Activated T-cell treated with anti-CD3 and anti-CD28 coated beads, Interleukin-2, amount 50 U/mL, for 4 hours (primary cell): ENCODE data around the gene SLC30A7. TPM values are rescaled to one million over a fixed set of nuclear protein-coding genes. Genes with fewer than 3 reads are reported as not detected.
"Not testable (repeated sequence)": the region's sequence is repeated elsewhere in the genome, so short reads cannot be mapped to it uniquely, and the experiment has no call there.

Source experiments
- ATAC-seq, 2 donors: fragments of 200-7000 bp; cut with Tn5 transposase; one replicate each; pipeline ENCODE4 v1.10.0; 2021
- DNase-seq: peaks from one replicate; pipeline ENCODE4 v3.0.0-alpha.2; 2020
- H3K27me3 Mint-ChIP-seq: one replicate; pipeline ENCODE4 v1.8.0; 2021; ENCODE audit warnings: low read depth, mixed read lengths
- H3K36me3 Mint-ChIP-seq: one replicate; pipeline ENCODE4 v1.8.0; 2022; ENCODE audit warnings: mixed read lengths; ENCODE audit not compliant: insufficient read depth
- H3K4me1 Mint-ChIP-seq: one replicate; pipeline ENCODE4 v1.8.0; 2021; ENCODE audit warnings: low read depth, mixed read lengths
- H3K4me3 Mint-ChIP-seq: one replicate; pipeline ENCODE4 v1.8.0; 2021; ENCODE audit warnings: mild to moderate bottlenecking, moderate library complexity, mixed read lengths
- H3K9me3 Mint-ChIP-seq: one replicate; pipeline ENCODE4 v1.8.0; 2021; ENCODE audit warnings: mixed read lengths
- total RNA-seq, 3 donors: library from RNA; stranded (reverse); gene quantifications; one replicate each; pipeline ENCODE4 v1.2.1, GENCODE V29; 2021

SLC30A7 gene
- total RNA-seq, 3 donors from 2014 or later: 37.7 to 48.9 (median 46.3) TPM

DNA sequence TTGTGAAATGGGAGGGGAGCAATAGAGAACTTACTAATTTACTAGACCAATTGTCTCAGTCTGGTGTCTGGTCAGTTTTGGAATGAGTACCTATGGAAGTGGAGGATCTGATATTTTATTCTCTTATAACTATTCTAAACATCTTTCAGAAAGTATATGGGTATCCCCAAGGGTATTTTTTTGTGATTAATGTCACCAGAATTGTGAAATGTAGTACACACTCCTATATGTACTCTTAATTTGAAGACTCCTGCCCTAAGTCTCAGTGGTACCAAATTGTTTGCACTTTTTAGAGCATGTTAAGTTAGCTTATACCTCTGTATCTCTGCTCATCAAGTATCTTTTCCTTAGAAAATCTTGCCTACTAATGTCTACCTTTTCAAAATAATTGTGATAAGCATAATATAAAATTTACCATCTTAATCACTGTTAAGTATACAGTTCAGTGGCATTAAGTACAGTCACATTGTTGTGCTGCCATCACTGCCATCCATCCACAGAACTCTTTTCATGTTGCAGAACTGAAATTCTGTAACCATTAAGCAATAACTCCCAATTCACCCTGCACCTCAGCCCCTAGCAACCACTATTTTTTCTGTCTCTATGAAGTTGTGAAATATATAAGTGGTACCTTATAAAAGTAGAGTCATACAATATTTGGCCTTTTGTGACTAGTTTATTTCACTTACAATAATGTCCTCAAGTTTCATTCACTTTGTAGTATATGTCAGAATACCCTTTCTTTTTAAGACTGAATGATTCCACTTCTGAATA, 40.5 kb downstream of the SLC30A7 start:
- Mint-ChIP-seq H3K9me3 (peaks cover 22% of the 10 kb centered on the region), H3K36me3 (peaks cover 65% of the 10 kb centered on the region), H3K4me1 (peaks cover 49% of the 10 kb centered on the region), H3K4me3 (no peak overlapping the region), H3K27me3 (no peaks in the 10 kb centered on the region)
- ATAC-seq (no peak), DNase-seq (no peak)

- ATAC-seq (peak; percentile 27 to 48), DNase-seq (no peak)
- Mint-ChIP-seq H3K27me3 (no peaks in the 10 kb centered on the region), H3K36me3 (peaks cover 67% of the 10 kb centered on the region), H3K4me1 (peaks cover 46% of the 10 kb centered on the region), H3K9me3 (peaks cover 29% of the 10 kb centered on the region), H3K4me3 (peak overlapping the region; percentile 2)
These were observed 45.2 kb downstream of the SLC30A7 start for GRCh38 chr1:100941098-100941527.

DNA sequence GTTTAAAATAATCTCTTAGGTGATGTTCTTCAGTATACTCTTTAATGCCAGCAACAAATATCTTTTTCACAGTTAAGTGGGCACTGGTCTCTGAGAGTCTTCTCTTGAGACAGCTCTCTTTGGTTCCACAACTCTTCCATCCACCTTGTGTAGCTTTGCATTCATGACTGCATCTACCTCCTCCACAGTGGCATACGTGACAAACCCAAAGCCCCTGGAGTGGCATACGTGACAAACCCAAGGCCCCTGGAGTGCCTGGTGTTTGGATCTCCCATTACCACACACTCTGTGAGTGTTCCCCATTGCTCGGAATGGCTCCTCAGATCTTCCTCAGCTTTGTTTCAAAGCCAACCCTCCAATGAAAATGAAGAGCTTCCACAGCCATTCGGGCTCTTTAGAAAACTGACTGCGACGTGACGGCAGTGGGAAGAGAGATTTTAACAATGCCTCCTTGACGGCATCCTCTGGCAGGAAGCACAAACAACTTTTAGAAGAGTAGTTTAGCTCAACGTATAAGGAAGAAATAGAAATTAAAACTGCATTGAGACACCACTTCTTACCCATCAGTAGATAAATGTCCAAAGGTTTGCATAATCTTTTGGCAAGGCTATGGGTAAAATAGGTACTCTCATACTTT, 45.8 kb downstream of the SLC30A7 start:
- Mint-ChIP-seq H3K27me3 (no peaks in the 10 kb centered on the region), H3K36me3 (peaks cover 69% of the 10 kb centered on the region), H3K4me3 (peak overlapping the region; percentile 49), H3K4me1 (peaks cover 43% of the 10 kb centered on the region), H3K9me3 (peaks cover 34% of the 10 kb centered on the region)
- ATAC-seq: no peak
- DNase-seq: no peak

DNA sequence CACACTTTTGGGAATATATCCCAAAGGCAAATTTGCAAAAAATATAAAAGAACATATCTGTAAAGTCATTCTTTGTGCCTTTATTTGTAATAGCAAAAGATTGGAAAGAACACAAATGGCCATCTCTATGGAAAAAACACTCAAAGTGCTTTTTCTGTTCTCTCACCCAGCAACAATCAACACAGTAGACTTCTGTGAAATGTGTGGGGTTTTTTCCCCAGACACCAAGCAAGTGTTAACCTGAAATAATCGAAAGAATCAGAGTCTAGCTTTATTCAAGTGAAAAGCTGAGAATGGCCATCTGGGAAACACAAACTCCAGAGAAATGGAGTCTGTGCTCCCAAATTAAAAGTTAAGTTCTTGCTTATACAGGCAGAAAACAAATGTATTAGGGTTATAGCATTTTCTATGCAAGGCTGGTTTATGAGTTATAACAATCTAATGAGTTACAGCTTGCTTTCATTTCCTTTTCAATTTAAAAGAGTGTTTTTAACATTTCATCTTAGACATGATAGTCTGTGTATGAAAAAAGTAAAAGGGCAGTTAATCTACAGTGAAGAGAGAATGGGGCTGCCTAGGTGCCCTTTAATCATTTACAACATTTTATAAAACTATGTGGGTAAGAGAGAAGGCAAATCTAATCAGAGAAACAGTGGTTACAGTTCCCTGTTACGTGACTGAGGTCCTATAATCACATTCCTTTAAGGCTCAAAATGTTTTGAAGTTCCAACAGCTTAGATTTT, 46.6 kb downstream of the SLC30A7 start:
- peaks cover 46% of the 10 kb centered on the region for H3K4me1 Mint-ChIP-seq
- ATAC-seq (no peak), DNase-seq (no peak)
- H3K4me3 Mint-ChIP-seq: peak overlapping the region; percentile 49
- H3K36me3 Mint-ChIP-seq: peaks cover 72% of the 10 kb centered on the region
- peaks cover 42% of the 10 kb centered on the region for H3K9me3 Mint-ChIP-seq
- no peaks in the 10 kb centered on the region for H3K27me3 Mint-ChIP-seq

DNA sequence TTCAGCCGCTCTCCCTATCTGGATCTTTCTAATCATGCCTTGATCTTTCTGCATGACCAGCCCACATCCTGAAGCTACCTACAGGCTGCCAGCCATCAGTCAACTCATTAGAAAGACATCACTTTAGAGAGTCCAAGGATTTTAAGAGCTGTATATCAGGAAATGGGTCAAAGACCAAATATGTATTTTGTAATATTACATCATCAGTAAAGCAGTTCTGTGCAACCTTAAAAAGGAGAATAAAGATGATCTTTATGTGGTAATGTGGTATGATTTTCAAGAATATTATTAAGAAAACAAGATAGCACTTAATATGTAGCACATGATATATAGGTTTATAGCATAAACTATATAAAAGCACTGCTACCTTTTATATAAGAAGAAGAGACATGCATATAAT, 47.6 kb downstream of the SLC30A7 start:
- peaks cover 54% of the 10 kb centered on the region for H3K4me1 Mint-ChIP-seq
- H3K4me3 Mint-ChIP-seq: no peak overlapping the region
- ATAC-seq (no peak), DNase-seq (no peak)
- H3K27me3 Mint-ChIP-seq: no peaks in the 10 kb centered on the region
- peaks cover 71% of the 10 kb centered on the region for H3K36me3 Mint-ChIP-seq
- H3K9me3 Mint-ChIP-seq: peaks cover 50% of the 10 kb centered on the region

GRCh38 chr1:100946064-100946463, 50.2 kb downstream of the SLC30A7 start:
- Mint-ChIP-seq H3K36me3 (peaks cover 74% of the 10 kb centered on the region), H3K9me3 (peaks cover 59% of the 10 kb centered on the region), H3K4me1 (peaks cover 73% of the 10 kb centered on the region)
- not testable (repeated sequence) for H3K27me3 Mint-ChIP-seq, ATAC-seq, DNase-seq, H3K4me3 Mint-ChIP-seq

- ATAC-seq, H3K27me3 Mint-ChIP-seq, H3K4me3 Mint-ChIP-seq, DNase-seq: not testable (repeated sequence)
- H3K4me1 Mint-ChIP-seq: peaks cover 63% of the 10 kb centered on the region
- peaks cover 57% of the 10 kb centered on the region for H3K9me3 Mint-ChIP-seq
- H3K36me3 Mint-ChIP-seq: peaks cover 72% of the 10 kb centered on the region
These were observed 51.9 kb downstream of the SLC30A7 start for GRCh38 chr1:100947816-100948215.

- DNase-seq, H3K4me3 Mint-ChIP-seq, ATAC-seq, H3K27me3 Mint-ChIP-seq: not testable (repeated sequence)
- peaks cover 61% of the 10 kb centered on the region for H3K9me3 Mint-ChIP-seq
- peaks cover 78% of the 10 kb centered on the region for H3K36me3 Mint-ChIP-seq
- H3K4me1 Mint-ChIP-seq: peaks cover 65% of the 10 kb centered on the region
These were observed 53.0 kb downstream of the SLC30A7 start for GRCh38 chr1:100948721-100949405.

- Mint-ChIP-seq H3K36me3 (peaks cover 78% of the 10 kb centered on the region), H3K9me3 (peaks cover 59% of the 10 kb centered on the region), H3K4me1 (peaks cover 68% of the 10 kb centered on the region)
- ATAC-seq, H3K27me3 Mint-ChIP-seq, H3K4me3 Mint-ChIP-seq: not testable (repeated sequence)
- DNase-seq: peak; percentile 34
These were observed 53.7 kb downstream of the SLC30A7 start for GRCh38 chr1:100949515-100950158.

DNA sequence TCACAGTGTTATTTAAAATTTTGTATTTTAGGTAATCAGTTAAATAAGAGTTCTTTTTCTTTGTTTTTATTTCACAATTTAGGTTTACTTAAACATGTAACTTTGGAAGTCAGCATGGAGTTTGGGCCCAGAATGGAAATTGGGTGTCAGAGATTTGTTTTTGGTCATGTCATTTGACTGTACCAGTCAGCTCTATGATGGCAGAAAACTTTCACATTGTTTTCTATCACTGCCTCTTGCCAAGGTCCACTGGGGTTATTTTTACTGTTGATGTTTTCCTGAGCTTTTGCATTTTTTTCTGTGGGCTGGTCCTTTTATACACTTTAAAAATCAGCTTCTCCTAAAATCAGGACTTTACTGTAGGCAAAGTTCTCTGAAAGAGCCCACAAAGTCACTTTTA, 54.4 kb downstream of the SLC30A7 start:
- H3K4me3 Mint-ChIP-seq: no peak overlapping the region
- H3K27me3 Mint-ChIP-seq: no peaks in the 10 kb centered on the region
- DNase-seq (no peak), ATAC-seq (no peak)
- H3K9me3 Mint-ChIP-seq: peaks cover 52% of the 10 kb centered on the region
- peaks cover 73% of the 10 kb centered on the region for H3K36me3 Mint-ChIP-seq
- peaks cover 66% of the 10 kb centered on the region for H3K4me1 Mint-ChIP-seq

DNA sequence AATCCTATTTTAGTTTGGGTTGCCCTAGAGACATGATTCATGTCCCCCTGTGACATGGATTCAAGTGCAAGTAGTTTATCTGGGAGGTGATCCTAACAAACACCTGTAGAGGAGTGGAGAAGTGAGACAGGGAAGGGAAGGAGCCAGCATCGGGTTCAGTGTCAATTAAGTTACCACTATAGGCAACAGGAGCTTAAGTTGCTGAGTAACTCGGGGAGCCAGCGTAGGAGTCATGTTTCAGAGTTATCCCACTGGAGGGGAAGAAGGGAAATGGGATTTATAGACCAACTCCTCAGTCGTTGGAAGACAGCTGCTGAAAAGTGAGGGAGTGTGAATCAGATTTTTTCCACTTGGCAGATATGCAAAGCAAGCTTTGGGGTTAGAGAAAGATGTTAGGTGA, 54.9 kb downstream of the SLC30A7 start:
- peaks cover 49% of the 10 kb centered on the region for H3K9me3 Mint-ChIP-seq
- peaks cover 65% of the 10 kb centered on the region for H3K4me1 Mint-ChIP-seq
- ATAC-seq: no peak
- H3K4me3 Mint-ChIP-seq: no peak overlapping the region
- H3K27me3 Mint-ChIP-seq: no peaks in the 10 kb centered on the region
- H3K36me3 Mint-ChIP-seq: peaks cover 71% of the 10 kb centered on the region
- DNase-seq: no peak

GRCh38 chr1:100952104-100952745, 56.3 kb downstream of the SLC30A7 start:
- Mint-ChIP-seq H3K4me1 (peaks cover 62% of the 10 kb centered on the region), H3K36me3 (peaks cover 59% of the 10 kb centered on the region), H3K9me3 (peaks cover 35% of the 10 kb centered on the region), H3K4me3 (no peak overlapping the region), H3K27me3 (no peaks in the 10 kb centered on the region)
- ATAC-seq: no peak
- DNase-seq: no peak

- not testable (repeated sequence) for DNase-seq, H3K27me3 Mint-ChIP-seq, H3K4me3 Mint-ChIP-seq
- Mint-ChIP-seq H3K4me1 (peaks cover 58% of the 10 kb centered on the region), H3K9me3 (peaks cover 28% of the 10 kb centered on the region), H3K36me3 (peaks cover 54% of the 10 kb centered on the region)
- ATAC-seq: peak; percentile 83 to 87
These were observed 57.1 kb downstream of the SLC30A7 start for GRCh38 chr1:100952970-100953369.
